Measurements from ENCODE around the gene WDR38. TPM values are rescaled to one million over a fixed set of nuclear protein-coding genes. Genes with fewer than 3 reads are reported as not detected.

WDR38 gene
- total and polyA plus RNA-seq, 2 donors (not counting 1 experiment from before 2014, with no cell fraction given) = not detected

DNA sequence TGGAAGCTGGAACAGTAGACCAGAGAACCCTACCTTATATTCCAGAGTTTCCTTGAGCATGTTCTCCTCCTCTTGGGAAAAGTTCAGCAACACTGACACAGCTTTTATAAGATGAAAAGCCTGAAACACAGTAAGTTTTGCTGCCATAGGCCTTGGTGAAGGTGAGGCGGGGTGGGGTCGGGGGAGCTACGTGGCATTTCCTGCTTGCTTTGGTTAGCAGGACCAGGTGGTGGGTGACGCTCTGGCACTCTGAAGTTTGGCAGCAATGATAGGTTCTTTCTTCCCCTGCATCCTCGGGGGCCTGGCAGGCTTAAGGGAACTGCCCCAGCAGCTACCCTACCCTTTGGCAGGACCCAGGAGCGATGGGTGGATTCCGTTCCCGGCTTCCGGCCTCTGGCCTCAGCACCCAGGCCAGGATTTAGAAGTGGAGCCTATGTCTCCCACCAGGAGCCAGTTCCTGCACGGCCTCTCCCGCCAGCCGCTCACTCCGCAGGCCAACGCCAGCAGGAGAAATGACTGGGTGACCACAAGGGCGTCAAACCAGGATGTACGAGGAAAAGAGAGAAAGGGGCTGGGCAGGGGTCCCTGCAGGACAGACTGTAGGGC is 28.0 kb downstream of the WDR38 start:
- no peaks in the 10 kb centered on the region for H4K20me1 ChIP-seq (ENCODE audit: control insufficient read depth, extremely low read depth, insufficient read depth, low read length)
- TF ChIP-seq, protein P1, sequence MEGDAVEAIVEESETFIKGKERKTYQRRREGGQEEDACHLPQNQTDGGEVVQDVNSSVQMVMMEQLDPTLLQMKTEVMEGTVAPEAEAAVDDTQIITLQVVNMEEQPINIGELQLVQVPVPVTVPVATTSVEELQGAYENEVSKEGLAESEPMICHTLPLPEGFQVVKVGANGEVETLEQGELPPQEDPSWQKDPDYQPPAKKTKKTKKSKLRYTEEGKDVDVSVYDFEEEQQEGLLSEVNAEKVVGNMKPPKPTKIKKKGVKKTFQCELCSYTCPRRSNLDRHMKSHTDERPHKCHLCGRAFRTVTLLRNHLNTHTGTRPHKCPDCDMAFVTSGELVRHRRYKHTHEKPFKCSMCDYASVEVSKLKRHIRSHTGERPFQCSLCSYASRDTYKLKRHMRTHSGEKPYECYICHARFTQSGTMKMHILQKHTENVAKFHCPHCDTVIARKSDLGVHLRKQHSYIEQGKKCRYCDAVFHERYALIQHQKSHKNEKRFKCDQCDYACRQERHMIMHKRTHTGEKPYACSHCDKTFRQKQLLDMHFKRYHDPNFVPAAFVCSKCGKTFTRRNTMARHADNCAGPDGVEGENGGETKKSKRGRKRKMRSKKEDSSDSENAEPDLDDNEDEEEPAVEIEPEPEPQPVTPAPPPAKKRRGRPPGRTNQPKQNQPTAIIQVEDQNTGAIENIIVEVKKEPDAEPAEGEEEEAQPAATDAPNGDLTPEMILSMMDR (conservative IDR thresholded peaks at IDR 0.05 in 1 of 2, IDR thresholded peaks at IDR 0.05 in 1 of 2; ENCODE audit: low read depth in 1 of 2, low read length in 2 of 2) = no peak
- TF ChIP-seq EZH2 (IDR thresholded peaks at IDR 0.05; ENCODE audit: low read length, missing control alignments) = no peak
- DNase-seq (ENCODE audit: low read depth in 2 of 2) = no peak

DNA sequence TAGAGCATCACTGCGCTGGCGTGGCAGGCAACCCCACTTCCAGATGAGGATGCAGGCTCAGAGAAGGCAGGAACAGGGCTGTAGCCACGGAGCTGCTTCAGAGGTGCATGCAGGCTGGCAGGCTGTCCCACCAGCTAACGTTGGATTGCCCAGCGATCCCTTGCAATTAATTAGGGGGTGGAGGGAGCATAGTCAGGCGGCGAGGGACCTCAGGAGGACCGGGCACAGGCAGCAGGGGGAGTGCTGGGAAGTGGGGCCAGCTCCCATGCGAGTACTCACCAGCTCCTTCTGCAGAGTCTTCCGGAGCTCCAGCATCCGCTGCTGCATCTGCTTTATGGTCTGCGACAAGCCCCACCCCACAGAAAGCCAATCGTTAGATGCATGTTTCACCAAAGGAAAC is 29.0 kb downstream of the WDR38 start:
- Histone ChIP-seq H4K20me1 (ENCODE audit: control insufficient read depth, extremely low read depth, insufficient read depth, low read length) (no peaks in the 10 kb centered on the region), H3K9ac (ENCODE audit: insufficient read depth, low read length) (no peak overlapping the region), H3K27me3 (ENCODE audit: control insufficient read depth, insufficient read depth, low read length) (no peaks in the 10 kb centered on the region), H3K9me3 (ENCODE audit: control insufficient read depth, insufficient read depth, low read depth, low read length) (no peaks in the 10 kb centered on the region), H3K4me3 (replicated peaks in 1 of 4; ENCODE audit: control extremely low read depth in 1 of 4, insufficient read depth in 1 of 4, low read depth in 3 of 4, low read length in 4 of 4) (no peak overlapping the region), H3K36me3 (ENCODE audit: control insufficient read depth, insufficient read depth, low read length) (peaks cover 13% of the 10 kb centered on the region), H3K4me2 (ENCODE audit: extremely low read depth, insufficient read depth, low read length) (no peak overlapping the region), H3K4me1 (ENCODE audit: control insufficient read depth, extremely low read depth, insufficient read depth, low read length) (no peaks in the 10 kb centered on the region), H2AFZ (ENCODE audit: low read length) (no peak overlapping the region), H3K79me2 (ENCODE audit: control insufficient read depth, insufficient read depth, low read length) (no peaks in the 10 kb centered on the region), H3K27ac (ENCODE audit: insufficient read depth, low read length) (no peak overlapping the region)
- DNase-seq (ENCODE audit: low read depth in 2 of 2) = no peak
- TF ChIP-seq, protein P1 (conservative IDR thresholded peaks at IDR 0.05 in 1 of 2, IDR thresholded peaks at IDR 0.05 in 1 of 2; ENCODE audit: low read depth in 1 of 2, low read length in 2 of 2) = no peak
- no peak for TF ChIP-seq EZH2 (IDR thresholded peaks at IDR 0.05; ENCODE audit: low read length, missing control alignments)

More for the DNA sequence above, 28.0 kb downstream of the WDR38 start:
- Histone ChIP-seq H3K9ac (ENCODE audit: insufficient read depth, low read length) (no peak overlapping the region), H3K9me3 (ENCODE audit: control insufficient read depth, insufficient read depth, low read depth, low read length) (no peaks in the 10 kb centered on the region), H3K4me2 (ENCODE audit: extremely low read depth, insufficient read depth, low read length) (no peak overlapping the region), H3K36me3 (ENCODE audit: control insufficient read depth, insufficient read depth, low read length) (peaks cover 16% of the 10 kb centered on the region), H3K79me2 (ENCODE audit: control insufficient read depth, insufficient read depth, low read length) (peaks cover 3% of the 10 kb centered on the region), H3K4me3 (replicated peaks in 1 of 4; ENCODE audit: control extremely low read depth in 1 of 4, insufficient read depth in 1 of 4, low read depth in 3 of 4, low read length in 4 of 4) (no peak overlapping the region), H3K4me1 (ENCODE audit: control insufficient read depth, extremely low read depth, insufficient read depth, low read length) (no peaks in the 10 kb centered on the region), H3K27me3 (ENCODE audit: control insufficient read depth, insufficient read depth, low read length) (no peaks in the 10 kb centered on the region), H3K27ac (ENCODE audit: insufficient read depth, low read length) (no peak overlapping the region), H2AFZ (ENCODE audit: low read length) (no peak overlapping the region)

DNA sequence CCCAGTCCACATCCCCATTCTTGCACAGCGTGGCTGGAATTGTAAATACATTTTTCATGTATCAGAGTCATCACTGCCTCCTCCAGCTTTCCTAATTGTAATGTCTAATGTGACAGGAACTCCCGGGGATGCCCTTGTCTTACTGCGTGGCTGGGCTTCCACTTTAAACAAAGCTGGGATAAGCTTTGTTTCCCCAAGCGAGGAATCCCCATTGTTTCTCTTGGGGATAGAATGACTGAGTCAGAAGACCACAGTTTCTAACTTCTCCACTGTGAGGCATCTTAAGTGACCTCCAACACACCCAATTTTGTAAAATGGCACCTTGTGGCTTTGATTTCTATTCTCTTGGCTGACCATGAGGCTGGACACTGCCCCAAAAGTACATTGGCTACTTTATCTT is 31.1 kb downstream of the WDR38 start:
- peak in 1 of 2 donors; percentile 45 for DNase-seq (ENCODE audit: low read depth in 2 of 2)
- no peak overlapping the region for H3K9ac ChIP-seq (ENCODE audit: insufficient read depth, low read length)

More for the DNA sequence above, 31.1 kb downstream of the WDR38 start:
- Histone ChIP-seq H2AFZ (ENCODE audit: low read length) (no peak overlapping the region), H3K9me3 (ENCODE audit: control insufficient read depth, insufficient read depth, low read depth, low read length) (no peaks in the 10 kb centered on the region), H3K27ac (ENCODE audit: insufficient read depth, low read length) (no peak overlapping the region), H3K27me3 (ENCODE audit: control insufficient read depth, insufficient read depth, low read length) (no peaks in the 10 kb centered on the region), H4K20me1 (ENCODE audit: control insufficient read depth, extremely low read depth, insufficient read depth, low read length) (no peaks in the 10 kb centered on the region), H3K79me2 (ENCODE audit: control insufficient read depth, insufficient read depth, low read length) (no peaks in the 10 kb centered on the region), H3K36me3 (ENCODE audit: control insufficient read depth, insufficient read depth, low read length) (peaks cover 15% of the 10 kb centered on the region), H3K4me3 (replicated peaks in 1 of 4; ENCODE audit: control extremely low read depth in 1 of 4, insufficient read depth in 1 of 4, low read depth in 3 of 4, low read length in 4 of 4) (no peak overlapping the region), H3K4me1 (ENCODE audit: control insufficient read depth, extremely low read depth, insufficient read depth, low read length) (no peaks in the 10 kb centered on the region), H3K4me2 (ENCODE audit: extremely low read depth, insufficient read depth, low read length) (no peak overlapping the region)
- TF ChIP-seq, protein P1 (conservative IDR thresholded peaks at IDR 0.05 in 1 of 2, IDR thresholded peaks at IDR 0.05 in 1 of 2; ENCODE audit: low read depth in 1 of 2, low read length in 2 of 2) = no peak
- TF ChIP-seq EZH2 (IDR thresholded peaks at IDR 0.05; ENCODE audit: low read length, missing control alignments) = no peak
